GM12801 (cell line): Measurements from ENCODE around the gene DCLK1.

Source experiments
- TF ChIP-seq, protein P1 (sequence below): IDR thresholded peaks from one replicate; pipeline ENCODE4 v1.5.1; 2011; ENCODE audit warnings: control low read depth; ENCODE audit not compliant: insufficient read length; ENCODE audit errors: extremely low read depth

The DCLK1 gene

DNA sequence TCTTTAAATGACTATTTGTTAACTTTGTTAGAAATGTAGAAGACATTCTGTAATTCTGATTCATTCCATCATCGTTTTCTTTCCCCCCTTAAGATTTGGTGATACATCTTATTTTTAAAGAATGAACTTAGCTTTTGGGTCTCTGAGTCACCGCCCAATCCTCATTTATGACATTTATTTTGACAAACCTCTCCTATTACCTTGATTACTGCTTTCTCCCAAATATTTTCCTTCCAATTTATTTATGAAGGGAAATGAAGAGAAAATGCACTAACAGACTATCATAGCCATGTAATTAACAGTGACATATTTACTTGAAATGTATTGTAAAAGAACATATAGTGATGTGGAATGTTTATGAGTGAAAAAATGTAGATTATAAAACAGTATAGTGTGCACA lies 241.6 kb downstream of the DCLK1 start:
- TF ChIP-seq, protein P1, sequence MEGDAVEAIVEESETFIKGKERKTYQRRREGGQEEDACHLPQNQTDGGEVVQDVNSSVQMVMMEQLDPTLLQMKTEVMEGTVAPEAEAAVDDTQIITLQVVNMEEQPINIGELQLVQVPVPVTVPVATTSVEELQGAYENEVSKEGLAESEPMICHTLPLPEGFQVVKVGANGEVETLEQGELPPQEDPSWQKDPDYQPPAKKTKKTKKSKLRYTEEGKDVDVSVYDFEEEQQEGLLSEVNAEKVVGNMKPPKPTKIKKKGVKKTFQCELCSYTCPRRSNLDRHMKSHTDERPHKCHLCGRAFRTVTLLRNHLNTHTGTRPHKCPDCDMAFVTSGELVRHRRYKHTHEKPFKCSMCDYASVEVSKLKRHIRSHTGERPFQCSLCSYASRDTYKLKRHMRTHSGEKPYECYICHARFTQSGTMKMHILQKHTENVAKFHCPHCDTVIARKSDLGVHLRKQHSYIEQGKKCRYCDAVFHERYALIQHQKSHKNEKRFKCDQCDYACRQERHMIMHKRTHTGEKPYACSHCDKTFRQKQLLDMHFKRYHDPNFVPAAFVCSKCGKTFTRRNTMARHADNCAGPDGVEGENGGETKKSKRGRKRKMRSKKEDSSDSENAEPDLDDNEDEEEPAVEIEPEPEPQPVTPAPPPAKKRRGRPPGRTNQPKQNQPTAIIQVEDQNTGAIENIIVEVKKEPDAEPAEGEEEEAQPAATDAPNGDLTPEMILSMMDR = no peak

DNA sequence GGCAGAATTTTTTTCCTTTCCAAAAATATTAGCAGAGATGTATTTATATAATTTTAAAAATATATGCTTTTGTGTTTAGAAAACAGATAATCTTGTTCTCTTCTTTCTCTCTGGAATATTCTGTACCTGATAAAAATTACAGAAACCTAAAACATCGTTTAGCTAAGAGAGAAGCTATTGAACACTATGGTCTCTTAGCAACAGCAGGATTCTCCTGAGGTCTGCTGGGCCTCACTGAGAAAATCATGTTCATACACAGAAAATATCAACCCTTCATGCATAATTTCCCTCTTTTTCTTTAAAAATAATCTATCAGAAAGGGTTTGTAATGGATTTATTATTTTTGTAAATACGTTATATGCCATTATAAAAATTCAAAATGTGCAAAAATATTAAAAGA lies 242.2 kb downstream of the DCLK1 start:
- TF ChIP-seq, protein P1 = no peak

DNA sequence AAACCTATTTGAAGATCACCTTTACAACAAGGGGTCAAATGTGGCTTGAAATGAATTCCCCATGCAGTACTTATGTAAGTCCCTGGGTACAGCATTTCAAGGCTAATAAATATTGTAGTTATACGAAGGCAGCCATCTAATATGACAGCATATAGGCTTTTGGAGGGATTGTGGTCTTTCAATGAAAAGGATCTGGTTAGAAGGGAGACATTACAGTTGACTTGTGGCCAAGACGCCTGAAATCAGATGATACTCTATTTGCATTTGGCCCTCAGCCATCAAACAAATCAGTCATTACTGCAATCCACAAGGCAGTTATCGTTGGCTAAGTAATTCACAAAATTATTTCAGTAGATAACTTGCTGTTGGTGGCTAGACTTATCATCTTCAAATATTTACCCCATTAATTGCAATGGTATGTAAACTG lies 242.7 kb downstream of the DCLK1 start:
- TF ChIP-seq, protein P1 = no peak

DNA sequence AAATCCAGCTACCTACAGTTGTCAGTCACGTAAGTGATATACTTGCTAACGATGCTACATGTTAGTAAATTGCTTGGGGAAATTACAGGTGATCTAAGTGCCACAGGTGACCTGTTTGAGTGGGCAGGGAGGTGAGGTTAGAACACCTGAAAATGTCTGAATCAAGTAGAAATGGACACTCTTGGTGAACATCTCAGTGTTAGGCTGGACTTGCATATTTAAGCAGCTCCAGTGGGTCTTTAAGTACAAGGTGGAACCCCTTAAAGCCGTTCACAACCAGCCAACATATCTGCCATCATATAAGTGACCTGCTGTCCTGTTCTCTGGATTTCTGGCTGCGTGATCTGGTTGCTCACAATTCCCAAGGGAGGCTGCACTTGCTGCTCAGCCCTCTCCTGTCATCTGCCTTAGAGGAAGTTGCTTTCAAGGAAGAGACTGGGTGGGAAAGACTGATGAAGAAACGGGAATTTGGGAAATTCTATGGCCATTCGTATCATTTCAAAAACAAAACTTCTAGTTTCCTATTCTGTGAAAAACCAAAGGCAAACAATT lies 244.0 kb downstream of the DCLK1 start:
- TF ChIP-seq, protein P1 = no peak

DNA sequence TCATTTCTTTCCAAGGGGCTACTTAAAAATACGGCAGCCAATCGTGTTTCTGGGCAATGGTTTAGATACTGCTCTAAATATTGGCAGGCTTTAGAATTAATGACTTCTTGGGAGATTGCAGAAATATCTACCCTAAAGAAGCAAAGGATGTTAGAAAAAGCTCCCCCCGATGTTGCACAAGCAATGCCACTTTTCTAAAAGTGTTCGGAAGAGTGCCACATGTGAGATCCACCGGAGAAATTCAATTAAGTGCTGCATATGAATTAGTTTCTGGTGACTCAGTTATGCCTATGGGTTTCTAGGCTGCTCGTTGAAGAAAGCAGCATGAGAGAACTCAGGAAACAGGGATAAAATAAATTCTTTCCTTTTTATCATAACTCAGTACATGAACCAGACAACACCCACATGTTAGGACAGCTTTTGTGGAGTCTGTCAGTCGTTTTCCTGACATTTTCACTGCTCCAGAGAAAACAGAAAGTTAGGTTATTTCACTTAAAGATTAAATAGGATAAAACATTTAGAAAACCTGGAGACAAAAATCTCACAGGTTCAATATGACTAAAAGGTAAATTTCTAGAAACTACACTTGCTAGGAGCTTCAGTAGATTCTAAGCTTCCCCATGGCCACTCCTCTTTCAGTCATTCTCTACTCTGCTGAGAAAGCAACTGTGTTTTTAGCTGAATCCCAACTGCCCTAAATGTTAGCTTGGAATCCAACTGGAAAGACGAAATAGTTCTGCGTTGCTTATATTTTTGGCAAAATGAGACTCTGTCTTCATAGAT lies 244.7 kb downstream of the DCLK1 start:
- TF ChIP-seq, protein P1 = no peak

DNA sequence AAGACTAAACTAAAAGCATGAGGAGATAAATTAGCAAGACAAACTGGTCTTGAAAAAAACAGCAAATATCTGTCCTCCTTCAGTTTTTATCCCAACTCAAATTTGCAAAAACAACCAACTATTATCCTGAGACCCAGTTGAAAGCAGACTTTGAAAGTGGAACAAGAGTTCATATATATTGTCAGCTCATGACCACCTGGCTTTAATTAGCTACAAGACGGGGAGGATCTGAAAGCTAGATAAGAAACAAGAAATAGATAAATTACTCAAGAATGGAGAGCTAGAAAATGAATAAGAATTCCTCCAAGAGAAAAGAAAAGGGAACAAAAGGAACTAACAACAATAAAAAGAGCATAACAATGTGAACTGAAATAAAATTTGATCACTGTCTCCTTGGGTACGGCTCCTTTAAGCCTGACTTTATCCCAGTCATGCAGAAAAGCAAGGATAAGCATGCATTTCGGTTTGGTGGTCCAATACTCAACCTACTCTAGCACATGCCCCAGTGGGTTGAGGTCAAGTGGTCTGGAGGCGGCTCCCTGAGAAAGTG lies 246.9 kb downstream of the DCLK1 start:
- TF ChIP-seq, protein P1 = no peak

DNA sequence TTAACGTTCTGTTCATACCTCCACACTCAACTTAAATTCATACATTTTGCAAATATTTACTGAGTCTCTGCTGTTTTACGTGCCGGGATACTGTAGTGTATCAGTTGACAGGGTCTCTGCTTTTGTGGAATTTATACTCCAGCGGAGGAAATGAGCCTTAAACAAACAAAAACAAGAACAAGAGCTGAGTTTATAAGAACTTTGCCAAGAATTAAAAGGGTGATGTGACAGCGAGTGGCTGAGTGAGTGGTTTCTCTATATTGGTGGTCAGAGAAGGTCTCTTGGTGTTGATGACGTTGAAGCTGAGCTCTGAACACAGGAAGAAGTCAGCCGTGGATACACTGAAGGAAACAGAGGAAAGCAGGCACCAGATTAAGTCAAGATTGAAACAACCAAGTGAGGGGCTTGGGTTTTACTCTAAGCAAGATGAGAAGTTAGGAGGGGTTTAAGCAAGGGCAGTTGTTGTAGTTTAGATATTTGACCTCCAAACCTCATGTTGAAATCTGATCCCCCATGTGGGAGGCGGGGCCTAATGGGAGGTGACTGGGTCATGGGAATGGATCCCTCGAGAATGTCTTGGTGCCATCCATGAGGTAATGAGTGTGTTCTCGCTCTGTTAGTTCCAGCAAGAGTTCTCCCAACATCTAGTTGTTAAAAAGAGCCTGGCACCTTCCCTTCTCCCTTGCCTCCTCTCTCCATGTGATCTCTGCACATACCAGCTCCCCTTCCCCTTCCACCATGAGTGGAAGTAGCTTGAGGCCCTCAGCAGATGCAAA lies 248.3 kb downstream of the DCLK1 start:
- TF ChIP-seq, protein P1 = no peak
